Liver (tissue), 3 donors: ENCODE results near the gene NADK.
"Not testable (repeated sequence)": the region's sequence is repeated elsewhere in the genome, so short reads cannot be mapped to it uniquely, and the experiment has no call there.

Source experiments
- FOXA1 ChIP-seq: IDR thresholded peaks from 2 replicates; pipeline ENCODE4 v1.6.1; 2016; ENCODE audit warnings: antibody characterized with exemption
- GABPA ChIP-seq, 2 donors: IDR thresholded peaks in 1 of 2; conservative IDR thresholded peaks in 1 of 2; 2 replicates each; pipeline ENCODE4 v1.6.1; 2016; ENCODE audit warnings: antibody characterized with exemption in 2 of 2, mild to moderate bottlenecking in 1 of 2, moderate library complexity in 1 of 2
- HNF4A ChIP-seq, 2 donors: conservative IDR thresholded peaks; 2 replicates each; pipeline ENCODE4 v1.6.1; 2016; ENCODE audit warnings: antibody characterized with exemption in 2 of 2, mild to moderate bottlenecking in 2 of 2
- JUND ChIP-seq, 2 donors: IDR thresholded peaks; 2 replicates each; pipeline ENCODE4 v1.6.1; 2016; ENCODE audit warnings: antibody characterized with exemption in 2 of 2
- RAD21 ChIP-seq, 2 donors: IDR thresholded peaks; 2 replicates each; pipeline ENCODE4 v1.6.1; 2016; ENCODE audit warnings: antibody characterized with exemption in 2 of 2, mild to moderate bottlenecking in 2 of 2
- RXRA ChIP-seq, 2 donors: IDR thresholded peaks; 2 replicates each; pipeline ENCODE4 v1.6.1; 2017 to 2018; ENCODE audit warnings: antibody characterized with exemption in 2 of 2, mild to moderate bottlenecking in 1 of 2
- SP1 ChIP-seq: IDR thresholded peaks from 2 replicates; pipeline ENCODE4 v1.6.1; 2018; ENCODE audit warnings: antibody characterized with exemption, mild to moderate bottlenecking
- TAF1 ChIP-seq: conservative IDR thresholded peaks from 2 replicates; pipeline ENCODE4 v1.6.1; 2016; ENCODE audit warnings: antibody characterized with exemption, mild to moderate bottlenecking
- TF ChIP-seq, protein P1 (sequence below): IDR thresholded peaks from 2 replicates; pipeline ENCODE4 v1.6.1; 2016; ENCODE audit warnings: antibody characterized with exemption, mild to moderate bottlenecking
- TF ChIP-seq, protein P2 (sequence below): fragments of 150-350 bp; IDR thresholded peaks from 2 replicates; pipeline ENCODE4 v1.5.1; 2017; ENCODE audit warnings: improper control_type of control experiment, low read depth, low read length; ENCODE audit not compliant: missing input control
- TF ChIP-seq, protein P3 (sequence below): IDR thresholded peaks from 2 replicates; pipeline ENCODE4 v1.6.1; 2016; ENCODE audit warnings: antibody characterized with exemption
- donor health status: healthy.
- donor health status: healthy.

DNA sequence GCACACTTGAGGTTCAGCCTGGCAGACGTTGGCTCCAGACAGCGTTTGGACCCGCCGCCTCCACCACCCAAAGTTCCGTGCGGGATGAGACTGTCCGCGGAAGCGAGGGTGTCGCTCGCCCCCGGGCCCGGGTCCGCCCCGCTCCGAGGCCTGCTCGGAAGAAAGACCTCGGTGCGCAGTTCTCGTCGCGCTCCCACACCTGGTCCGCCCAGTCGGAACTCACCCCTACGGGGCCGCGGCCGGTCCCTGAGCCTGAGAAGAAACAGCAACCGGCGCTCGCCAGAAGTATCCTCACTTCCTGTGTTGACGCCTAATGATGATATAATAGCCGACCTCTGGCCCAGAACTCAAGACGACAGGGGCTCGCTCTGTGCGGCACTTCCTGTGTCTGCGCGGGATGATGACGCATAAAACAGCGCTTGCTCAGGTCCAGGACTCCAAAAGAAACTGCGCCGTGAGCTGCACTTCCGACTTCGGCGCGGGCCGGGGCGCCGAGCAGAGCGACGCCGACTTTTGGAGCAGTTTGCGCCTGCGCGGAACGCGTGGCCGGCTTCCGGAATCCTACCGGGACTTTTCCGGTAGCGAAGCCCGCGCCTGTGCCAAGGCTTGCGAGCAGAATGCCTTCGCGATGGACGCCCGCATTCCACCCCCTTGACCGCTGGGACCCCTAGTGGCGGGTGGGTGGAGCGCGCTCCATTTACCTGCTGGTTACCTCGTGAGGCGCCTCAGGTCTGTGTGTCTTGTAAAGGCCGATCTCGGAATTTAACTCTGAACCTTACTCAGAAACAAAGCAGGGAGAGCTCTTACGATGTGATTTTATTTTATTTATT is 54.0 kb downstream of the NADK start, which contains the start of gene CDK11A:
- TF ChIP-seq RAD21 (IDR thresholded peaks at IDR 0.05) (peak in 1 of 2 donors; percentile 33), GABPA (IDR thresholded peaks at IDR 0.05 in 1 of 2, conservative IDR thresholded peaks at IDR 0.05 in 1 of 2) (peak; percentile 79 to 94), FOXA1 (peak; percentile 41), HNF4A (conservative IDR thresholded peaks at IDR 0.05) (peak; percentile 47 to 66), JUND (IDR thresholded peaks at IDR 0.05) (peak in 1 of 2 donors; percentile 62), SP1 (peak; percentile 68), RXRA (IDR thresholded peaks at IDR 0.05) (peak; percentile 76 to 81)
- TF ChIP-seq, protein P1, sequence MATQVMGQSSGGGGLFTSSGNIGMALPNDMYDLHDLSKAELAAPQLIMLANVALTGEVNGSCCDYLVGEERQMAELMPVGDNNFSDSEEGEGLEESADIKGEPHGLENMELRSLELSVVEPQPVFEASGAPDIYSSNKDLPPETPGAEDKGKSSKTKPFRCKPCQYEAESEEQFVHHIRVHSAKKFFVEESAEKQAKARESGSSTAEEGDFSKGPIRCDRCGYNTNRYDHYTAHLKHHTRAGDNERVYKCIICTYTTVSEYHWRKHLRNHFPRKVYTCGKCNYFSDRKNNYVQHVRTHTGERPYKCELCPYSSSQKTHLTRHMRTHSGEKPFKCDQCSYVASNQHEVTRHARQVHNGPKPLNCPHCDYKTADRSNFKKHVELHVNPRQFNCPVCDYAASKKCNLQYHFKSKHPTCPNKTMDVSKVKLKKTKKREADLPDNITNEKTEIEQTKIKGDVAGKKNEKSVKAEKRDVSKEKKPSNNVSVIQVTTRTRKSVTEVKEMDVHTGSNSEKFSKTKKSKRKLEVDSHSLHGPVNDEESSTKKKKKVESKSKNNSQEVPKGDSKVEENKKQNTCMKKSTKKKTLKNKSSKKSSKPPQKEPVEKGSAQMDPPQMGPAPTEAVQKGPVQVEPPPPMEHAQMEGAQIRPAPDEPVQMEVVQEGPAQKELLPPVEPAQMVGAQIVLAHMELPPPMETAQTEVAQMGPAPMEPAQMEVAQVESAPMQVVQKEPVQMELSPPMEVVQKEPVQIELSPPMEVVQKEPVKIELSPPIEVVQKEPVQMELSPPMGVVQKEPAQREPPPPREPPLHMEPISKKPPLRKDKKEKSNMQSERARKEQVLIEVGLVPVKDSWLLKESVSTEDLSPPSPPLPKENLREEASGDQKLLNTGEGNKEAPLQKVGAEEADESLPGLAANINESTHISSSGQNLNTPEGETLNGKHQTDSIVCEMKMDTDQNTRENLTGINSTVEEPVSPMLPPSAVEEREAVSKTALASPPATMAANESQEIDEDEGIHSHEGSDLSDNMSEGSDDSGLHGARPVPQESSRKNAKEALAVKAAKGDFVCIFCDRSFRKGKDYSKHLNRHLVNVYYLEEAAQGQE = not testable (repeated sequence)
- TF ChIP-seq, protein P2, sequence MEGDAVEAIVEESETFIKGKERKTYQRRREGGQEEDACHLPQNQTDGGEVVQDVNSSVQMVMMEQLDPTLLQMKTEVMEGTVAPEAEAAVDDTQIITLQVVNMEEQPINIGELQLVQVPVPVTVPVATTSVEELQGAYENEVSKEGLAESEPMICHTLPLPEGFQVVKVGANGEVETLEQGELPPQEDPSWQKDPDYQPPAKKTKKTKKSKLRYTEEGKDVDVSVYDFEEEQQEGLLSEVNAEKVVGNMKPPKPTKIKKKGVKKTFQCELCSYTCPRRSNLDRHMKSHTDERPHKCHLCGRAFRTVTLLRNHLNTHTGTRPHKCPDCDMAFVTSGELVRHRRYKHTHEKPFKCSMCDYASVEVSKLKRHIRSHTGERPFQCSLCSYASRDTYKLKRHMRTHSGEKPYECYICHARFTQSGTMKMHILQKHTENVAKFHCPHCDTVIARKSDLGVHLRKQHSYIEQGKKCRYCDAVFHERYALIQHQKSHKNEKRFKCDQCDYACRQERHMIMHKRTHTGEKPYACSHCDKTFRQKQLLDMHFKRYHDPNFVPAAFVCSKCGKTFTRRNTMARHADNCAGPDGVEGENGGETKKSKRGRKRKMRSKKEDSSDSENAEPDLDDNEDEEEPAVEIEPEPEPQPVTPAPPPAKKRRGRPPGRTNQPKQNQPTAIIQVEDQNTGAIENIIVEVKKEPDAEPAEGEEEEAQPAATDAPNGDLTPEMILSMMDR = not testable (repeated sequence)
- TF ChIP-seq, protein P3, sequence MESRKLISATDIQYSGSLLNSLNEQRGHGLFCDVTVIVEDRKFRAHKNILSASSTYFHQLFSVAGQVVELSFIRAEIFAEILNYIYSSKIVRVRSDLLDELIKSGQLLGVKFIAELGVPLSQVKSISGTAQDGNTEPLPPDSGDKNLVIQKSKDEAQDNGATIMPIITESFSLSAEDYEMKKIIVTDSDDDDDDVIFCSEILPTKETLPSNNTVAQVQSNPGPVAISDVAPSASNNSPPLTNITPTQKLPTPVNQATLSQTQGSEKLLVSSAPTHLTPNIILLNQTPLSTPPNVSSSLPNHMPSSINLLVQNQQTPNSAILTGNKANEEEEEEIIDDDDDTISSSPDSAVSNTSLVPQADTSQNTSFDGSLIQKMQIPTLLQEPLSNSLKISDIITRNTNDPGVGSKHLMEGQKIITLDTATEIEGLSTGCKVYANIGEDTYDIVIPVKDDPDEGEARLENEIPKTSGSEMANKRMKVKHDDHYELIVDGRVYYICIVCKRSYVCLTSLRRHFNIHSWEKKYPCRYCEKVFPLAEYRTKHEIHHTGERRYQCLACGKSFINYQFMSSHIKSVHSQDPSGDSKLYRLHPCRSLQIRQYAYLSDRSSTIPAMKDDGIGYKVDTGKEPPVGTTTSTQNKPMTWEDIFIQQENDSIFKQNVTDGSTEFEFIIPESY = peak; percentile 62
- TF ChIP-seq TAF1 = not testable (repeated sequence)
